Superior temporal gyrus (tissue), 1 donor: Measurements from ENCODE around the gene DNAI2.
A peak's percentile ranks its signal among the peaks of the same experiment; 100 is the strongest.

ENCODE experiments used
- DNase-seq: peaks from one replicate; pipeline ENCODE4 v3.0.0-alpha.2; 2016; ENCODE audit errors: extremely low spot score

Gene DNAI2

GRCh38 chr17:74305865-74306654, 32.0 kb downstream of the DNAI2 start:
- DNase-seq = peak; percentile 74

- no peak for DNase-seq
Measured at GRCh38 chr17:74307984-74308773, 34.1 kb downstream of the DNAI2 start.

- no peak for DNase-seq
Measured at GRCh38 chr17:74309902-74310301, 35.9 kb downstream of the DNAI2 start.

GRCh38 chr17:74314877-74315276, 40.8 kb downstream of the DNAI2 start:
- DNase-seq = no peak

- no peak for DNase-seq
Measured at GRCh38 chr17:74316220-74316619, 42.2 kb downstream of the DNAI2 start.

- no peak for DNase-seq
Measured at GRCh38 chr17:74317071-74317470, 43.0 kb downstream of the DNAI2 start.

GRCh38 chr17:74318391-74318790, 44.4 kb downstream of the DNAI2 start:
- no peak for DNase-seq

GRCh38 chr17:74324521-74324920, 50.5 kb downstream of the DNAI2 start:
- no peak for DNase-seq

- DNase-seq = no peak
Measured at GRCh38 chr17:74325376-74325742, 51.3 kb downstream of the DNAI2 start.

- peak; percentile 26 for DNase-seq
Measured at GRCh38 chr17:74325743-74326379, 51.8 kb downstream of the DNAI2 start, which contains the start of gene KIF19. Gene KIF19, plus strand, starts transcription at chr17:74326226. Its CDS starts 124 bp downstream, at chr17:74326350.

GRCh38 chr17:74326506-74326905, 52.5 kb downstream of the DNAI2 start:
- no peak for DNase-seq

- no peak for DNase-seq
Measured at GRCh38 chr17:74328487-74328886, 54.5 kb downstream of the DNAI2 start.

- DNase-seq = no peak
Measured at GRCh38 chr17:74329378-74329777, 55.3 kb downstream of the DNAI2 start.

- DNase-seq = peak; percentile 71
Measured at GRCh38 chr17:74330446-74330845, 56.4 kb downstream of the DNAI2 start.

- no peak for DNase-seq
Measured at GRCh38 chr17:74332017-74332650, 58.1 kb downstream of the DNAI2 start.

GRCh38 chr17:74332763-74333283, 58.8 kb downstream of the DNAI2 start:
- DNase-seq = no peak

GRCh38 chr17:74334393-74335039, 60.5 kb downstream of the DNAI2 start:
- no peak for DNase-seq

- no peak for DNase-seq
Measured at GRCh38 chr17:74335529-74336062, 61.6 kb downstream of the DNAI2 start.

GRCh38 chr17:74336307-74336706, 62.3 kb downstream of the DNAI2 start:
- DNase-seq = no peak

GRCh38 chr17:74337834-74338500, 63.9 kb downstream of the DNAI2 start:
- peak; percentile 79 for DNase-seq
